Stimulated activated effector memory CD8-positive, alpha-beta T cell treated with anti-CD3 and anti-CD28 coated beads, Interleukin-12 subunit alpha, Interleukin-12 subunit beta, amount 100 ng/mL, for 72 hours (primary cell): Measurements from ENCODE around the gene CFAP46.
"Not testable (repeated sequence)": the region's sequence is repeated elsewhere in the genome, so short reads cannot be mapped to it uniquely, and the experiment has no call there.

Experiments
- ATAC-seq: fragments of 150-1000 bp; cut with Tn5 transposase; 2 replicates; pipeline ENCODE4 v1.10.0; 2021
- DNase-seq, 2 donors: peaks; one replicate each; pipeline ENCODE4 v3.0.0; 2021 to 2022; ENCODE audit warnings: low spot score in 2 of 2
- H3K27ac Mint-ChIP-seq: one replicate; pipeline ENCODE4 v1.8.0; 2022; ENCODE audit warnings: mild to moderate bottlenecking, mixed read lengths
- H3K36me3 Mint-ChIP-seq: one replicate; pipeline ENCODE4 v1.8.0; 2022; ENCODE audit warnings: mild to moderate bottlenecking, mixed read lengths
- H3K4me1 Mint-ChIP-seq: one replicate; pipeline ENCODE4 v1.8.0; 2022; ENCODE audit warnings: mixed read lengths
- H3K4me3 Mint-ChIP-seq: one replicate; pipeline ENCODE4 v1.8.0; 2022; ENCODE audit warnings: mild to moderate bottlenecking, mixed read lengths
- H3K9me3 Mint-ChIP-seq: one replicate; pipeline ENCODE4 v1.8.0; 2022; ENCODE audit warnings: mixed read lengths

The CFAP46 gene

DNA sequence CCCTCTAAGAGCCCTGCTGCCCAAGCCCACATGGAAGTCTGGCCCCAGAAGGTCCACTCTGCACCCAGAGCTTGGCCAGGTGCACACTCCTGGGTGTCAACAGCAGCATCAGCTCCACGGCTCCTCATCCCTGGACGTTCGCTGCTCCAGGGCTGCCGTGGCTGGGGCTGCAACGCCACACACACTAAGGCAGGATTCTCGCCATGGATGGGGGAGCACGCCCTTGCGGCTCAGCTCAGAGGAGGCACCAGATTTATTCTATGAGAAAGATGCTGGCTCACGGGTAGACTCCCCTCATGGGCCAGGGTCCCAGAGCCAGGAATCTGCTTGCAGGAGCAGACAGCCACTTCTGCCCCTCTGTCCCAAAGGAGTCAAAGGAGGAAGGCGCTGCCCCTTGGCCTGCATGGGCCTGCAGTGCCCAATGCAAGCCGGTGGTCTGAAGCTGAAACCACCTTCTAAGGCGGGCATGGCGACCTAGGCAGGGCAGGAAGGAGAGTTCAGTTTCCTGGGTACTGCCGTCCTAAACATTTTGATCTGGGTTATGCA is 42.1 kb downstream of the CFAP46 start:
- DNase-seq (no peak), ATAC-seq (no peak)
- Mint-ChIP-seq H3K9me3 (no peaks in the 10 kb centered on the region), H3K27ac (no peak overlapping the region), H3K4me3 (no peak overlapping the region), H3K36me3 (no peaks in the 10 kb centered on the region), H3K4me1 (peaks cover 10% of the 10 kb centered on the region)

DNA sequence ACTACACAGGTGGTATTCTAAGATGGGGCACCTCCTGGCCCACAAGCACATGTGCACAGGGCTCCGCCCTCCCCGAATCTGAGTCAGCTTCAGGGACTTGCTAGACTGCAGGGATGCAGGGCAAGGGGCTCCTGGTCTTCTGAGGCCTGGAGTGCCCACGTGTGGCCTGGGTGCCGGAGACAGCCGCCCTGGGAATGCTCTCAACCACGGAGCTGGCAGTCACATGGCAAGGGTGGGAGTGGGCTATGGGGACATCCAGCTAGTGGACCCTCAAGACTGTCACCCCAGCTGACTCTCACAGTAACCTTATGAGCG is 42.7 kb downstream of the CFAP46 start:
- peaks cover 4% of the 10 kb centered on the region for H3K4me1 Mint-ChIP-seq
- no peaks in the 10 kb centered on the region for H3K9me3 Mint-ChIP-seq
- no peak overlapping the region for H3K27ac Mint-ChIP-seq
- no peak for ATAC-seq
- H3K36me3 Mint-ChIP-seq = no peaks in the 10 kb centered on the region
- no peak overlapping the region for H3K4me3 Mint-ChIP-seq
- no peak for DNase-seq

- H3K4me3 Mint-ChIP-seq = no peak overlapping the region
Measured at GRCh38 chr10:132899054-132899750, 43.2 kb downstream of the CFAP46 start.

DNA sequence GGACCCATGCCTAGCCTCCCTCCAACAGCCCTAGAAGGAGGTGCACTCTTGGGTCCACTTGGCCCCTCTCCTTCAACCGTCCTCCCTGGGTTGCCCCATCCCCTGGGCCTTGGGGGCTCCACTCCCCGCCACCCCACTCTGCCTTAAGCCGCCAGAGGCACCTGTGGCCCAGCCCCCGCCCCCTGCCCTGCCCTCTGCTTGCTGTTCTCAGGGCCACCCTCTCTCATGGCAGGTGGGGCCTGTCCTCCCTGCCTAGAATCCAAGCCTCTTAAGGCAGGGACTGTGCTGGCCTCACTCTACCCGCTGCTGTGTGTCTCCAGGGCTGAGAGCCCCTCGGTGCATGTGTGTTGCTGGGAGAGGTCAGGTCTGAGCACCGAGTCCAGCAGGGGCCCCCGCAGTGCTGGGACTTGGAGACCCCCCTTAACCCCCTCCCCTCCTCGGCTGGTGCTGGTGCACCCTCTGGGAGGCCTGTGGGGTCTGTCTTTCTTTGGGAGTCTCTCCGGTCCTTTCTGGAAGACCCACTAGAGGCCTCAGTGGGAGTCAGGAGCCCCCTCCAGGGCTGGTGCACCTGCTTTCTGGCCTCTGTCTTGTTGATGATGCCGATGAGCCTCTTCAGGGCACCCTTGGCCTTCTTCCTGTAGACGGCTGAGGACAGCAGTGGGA is 43.8 kb downstream of the CFAP46 start:
- no peaks in the 10 kb centered on the region for H3K36me3 Mint-ChIP-seq
- ATAC-seq (peak; percentile 14), DNase-seq (no peak)
- no peaks in the 10 kb centered on the region for H3K4me1 Mint-ChIP-seq
- no peak overlapping the region for H3K27ac Mint-ChIP-seq
- no peak overlapping the region for H3K4me3 Mint-ChIP-seq
- H3K9me3 Mint-ChIP-seq = no peaks in the 10 kb centered on the region

More at GRCh38 chr10:132899054-132899750, 43.2 kb downstream of the CFAP46 start:
- no peak for ATAC-seq
- H3K9me3 Mint-ChIP-seq = no peaks in the 10 kb centered on the region
- H3K36me3 Mint-ChIP-seq = no peaks in the 10 kb centered on the region
- no peak for DNase-seq
- no peak overlapping the region for H3K27ac Mint-ChIP-seq
- H3K4me1 Mint-ChIP-seq = no peaks in the 10 kb centered on the region

- DNase-seq = no peak
- no peak overlapping the region for H3K27ac Mint-ChIP-seq
- H3K4me1 Mint-ChIP-seq = no peaks in the 10 kb centered on the region
- H3K9me3 Mint-ChIP-seq = no peaks in the 10 kb centered on the region
- no peaks in the 10 kb centered on the region for H3K36me3 Mint-ChIP-seq
- no peak overlapping the region for H3K4me3 Mint-ChIP-seq
- ATAC-seq = peak; percentile 27
Measured at GRCh38 chr10:132897516-132898381, 44.6 kb downstream of the CFAP46 start.

DNA sequence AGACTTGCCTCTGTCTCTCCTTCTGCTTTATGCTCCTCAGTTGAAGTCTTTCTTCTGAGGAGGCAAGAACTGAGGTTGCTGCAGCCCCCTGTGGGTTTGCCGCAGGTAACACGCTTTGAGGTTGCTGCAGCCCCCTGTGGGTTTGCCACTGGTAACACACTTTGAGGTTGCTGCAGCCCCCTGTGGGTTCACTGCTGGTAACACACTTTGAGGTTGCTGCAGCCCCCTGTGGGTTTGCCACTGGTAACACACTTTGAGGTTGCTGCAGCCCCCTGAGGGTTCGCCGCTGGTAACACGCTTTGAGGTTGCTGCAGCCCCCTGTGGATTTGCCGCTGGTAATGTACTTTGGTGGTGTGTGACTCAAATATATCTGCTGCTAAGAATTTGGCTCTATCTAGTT is 48.6 kb downstream of the CFAP46 start:
- ATAC-seq = not testable (repeated sequence)

GRCh38 chr10:132893090-132893489 is 49.3 kb downstream of the CFAP46 start:
- Mint-ChIP-seq H3K36me3 (no peaks in the 10 kb centered on the region), H3K9me3 (no peaks in the 10 kb centered on the region), H3K27ac (no peak overlapping the region), H3K4me3 (no peak overlapping the region), H3K4me1 (no peaks in the 10 kb centered on the region)
- no peak for DNase-seq
- no peak for ATAC-seq

More for the DNA sequence above, 48.6 kb downstream of the CFAP46 start:
- H3K36me3 Mint-ChIP-seq, DNase-seq, H3K4me1 Mint-ChIP-seq, H3K27ac Mint-ChIP-seq, H3K4me3 Mint-ChIP-seq, H3K9me3 Mint-ChIP-seq: not testable (repeated sequence)

DNA sequence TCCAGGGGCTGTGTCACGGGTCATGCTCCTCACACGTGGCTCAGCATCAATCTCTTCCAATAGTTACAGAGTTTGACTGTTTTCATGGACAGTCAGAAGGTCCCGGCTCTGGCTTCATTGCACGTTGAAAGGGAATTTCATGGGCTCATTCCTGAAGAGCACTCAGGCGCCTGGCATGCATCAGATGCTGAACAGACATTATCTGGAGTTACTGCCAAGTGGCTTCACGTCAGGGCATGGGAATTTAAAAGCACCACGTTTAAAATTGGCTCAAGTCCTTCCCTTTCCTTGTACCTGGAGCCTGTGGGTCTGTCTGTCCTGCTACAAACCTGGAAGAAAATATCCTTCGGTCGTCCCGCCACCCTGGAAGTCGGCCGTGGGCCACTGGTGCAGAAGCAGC is 50.4 kb downstream of the CFAP46 start:
- H3K4me3 Mint-ChIP-seq = no peak overlapping the region
- no peak for ATAC-seq
- H3K36me3 Mint-ChIP-seq = no peaks in the 10 kb centered on the region
- no peak overlapping the region for H3K27ac Mint-ChIP-seq
- no peaks in the 10 kb centered on the region for H3K9me3 Mint-ChIP-seq
- no peaks in the 10 kb centered on the region for H3K4me1 Mint-ChIP-seq
- DNase-seq = no peak

DNA sequence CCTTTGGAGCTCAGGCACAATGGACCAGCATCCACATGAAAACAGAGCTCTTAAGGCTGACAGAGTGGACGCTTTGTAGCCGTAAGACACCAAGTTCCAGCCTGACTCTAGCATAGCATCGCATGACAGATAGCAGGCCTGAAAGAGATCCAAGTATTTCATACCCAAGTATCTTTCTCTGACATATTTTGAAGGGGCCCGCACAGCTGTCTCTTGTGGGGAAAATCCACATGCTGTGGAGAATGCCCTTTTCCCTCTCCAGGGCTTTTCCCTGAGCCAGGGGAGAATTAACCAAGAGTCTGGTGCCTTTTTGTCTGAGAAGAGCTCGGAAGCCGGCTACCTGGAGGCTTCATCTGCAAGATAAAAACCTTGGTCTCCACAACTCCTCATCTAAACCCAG is 51.0 kb downstream of the CFAP46 start:
- H3K9me3 Mint-ChIP-seq = no peaks in the 10 kb centered on the region
- ATAC-seq (no peak), DNase-seq (no peak)
- no peak overlapping the region for H3K27ac Mint-ChIP-seq
- H3K36me3 Mint-ChIP-seq = no peaks in the 10 kb centered on the region
- H3K4me1 Mint-ChIP-seq = no peaks in the 10 kb centered on the region
- H3K4me3 Mint-ChIP-seq = no peak overlapping the region

DNA sequence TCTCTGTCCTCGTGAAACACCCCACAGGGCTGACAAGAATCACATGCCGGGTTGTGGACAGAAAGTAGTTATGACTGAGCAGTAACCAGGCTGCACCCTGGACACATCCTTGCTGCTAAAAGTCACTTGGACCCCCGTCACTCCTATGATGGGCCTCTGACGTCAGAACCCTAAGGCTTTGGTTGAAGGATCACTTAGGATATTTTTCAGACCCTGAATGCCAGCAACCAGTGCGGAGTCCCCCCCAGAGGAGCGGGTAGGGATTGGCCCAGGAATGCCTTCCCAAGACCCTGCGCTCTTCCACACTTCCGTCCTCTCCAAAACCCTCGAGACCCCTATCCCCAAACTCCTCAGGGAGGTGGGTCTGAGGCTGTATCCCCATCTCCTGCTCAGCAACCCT is 52.1 kb downstream of the CFAP46 start:
- ATAC-seq (no peak), DNase-seq (no peak)
- H3K36me3 Mint-ChIP-seq = no peaks in the 10 kb centered on the region
- no peaks in the 10 kb centered on the region for H3K9me3 Mint-ChIP-seq
- H3K4me1 Mint-ChIP-seq = no peaks in the 10 kb centered on the region
- H3K27ac Mint-ChIP-seq = no peak overlapping the region
- no peak overlapping the region for H3K4me3 Mint-ChIP-seq

GRCh38 chr10:132889556-132889955 is 52.8 kb downstream of the CFAP46 start:
- no peaks in the 10 kb centered on the region for H3K4me1 Mint-ChIP-seq
- DNase-seq (no peak), ATAC-seq (no peak)
- no peak overlapping the region for H3K27ac Mint-ChIP-seq
- H3K36me3 Mint-ChIP-seq = no peaks in the 10 kb centered on the region
- H3K4me3 Mint-ChIP-seq = no peak overlapping the region
- H3K9me3 Mint-ChIP-seq = no peaks in the 10 kb centered on the region

GRCh38 chr10:132888898-132889490 is 53.4 kb downstream of the CFAP46 start:
- ATAC-seq = no peak
- Mint-ChIP-seq H3K4me3 (no peak overlapping the region), H3K36me3 (no peaks in the 10 kb centered on the region), H3K4me1 (no peaks in the 10 kb centered on the region), H3K27ac (no peak overlapping the region), H3K9me3 (no peaks in the 10 kb centered on the region)
- no peak for DNase-seq

DNA sequence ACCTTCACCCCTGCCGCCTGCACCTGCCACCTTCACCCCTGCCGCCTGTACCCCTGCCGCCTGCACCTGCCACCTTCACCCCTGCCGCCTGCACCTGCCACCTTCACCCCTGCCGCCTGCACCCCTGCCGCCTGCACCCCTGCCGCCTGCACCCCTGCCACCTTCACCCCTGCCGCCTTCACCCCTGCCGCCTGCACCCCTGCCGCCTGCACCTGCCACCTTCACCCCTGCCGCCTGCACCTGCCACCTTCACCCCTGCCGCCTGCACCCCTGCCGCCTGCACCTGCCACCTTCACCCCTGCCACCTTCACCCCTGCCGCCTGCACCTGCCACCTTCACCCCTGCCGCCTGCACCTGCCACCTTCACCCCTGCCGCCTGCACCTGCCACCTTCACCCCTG is 53.9 kb downstream of the CFAP46 start:
- H3K4me1 Mint-ChIP-seq, H3K9me3 Mint-ChIP-seq, H3K27ac Mint-ChIP-seq, H3K4me3 Mint-ChIP-seq, H3K36me3 Mint-ChIP-seq, ATAC-seq, DNase-seq: not testable (repeated sequence)

DNA sequence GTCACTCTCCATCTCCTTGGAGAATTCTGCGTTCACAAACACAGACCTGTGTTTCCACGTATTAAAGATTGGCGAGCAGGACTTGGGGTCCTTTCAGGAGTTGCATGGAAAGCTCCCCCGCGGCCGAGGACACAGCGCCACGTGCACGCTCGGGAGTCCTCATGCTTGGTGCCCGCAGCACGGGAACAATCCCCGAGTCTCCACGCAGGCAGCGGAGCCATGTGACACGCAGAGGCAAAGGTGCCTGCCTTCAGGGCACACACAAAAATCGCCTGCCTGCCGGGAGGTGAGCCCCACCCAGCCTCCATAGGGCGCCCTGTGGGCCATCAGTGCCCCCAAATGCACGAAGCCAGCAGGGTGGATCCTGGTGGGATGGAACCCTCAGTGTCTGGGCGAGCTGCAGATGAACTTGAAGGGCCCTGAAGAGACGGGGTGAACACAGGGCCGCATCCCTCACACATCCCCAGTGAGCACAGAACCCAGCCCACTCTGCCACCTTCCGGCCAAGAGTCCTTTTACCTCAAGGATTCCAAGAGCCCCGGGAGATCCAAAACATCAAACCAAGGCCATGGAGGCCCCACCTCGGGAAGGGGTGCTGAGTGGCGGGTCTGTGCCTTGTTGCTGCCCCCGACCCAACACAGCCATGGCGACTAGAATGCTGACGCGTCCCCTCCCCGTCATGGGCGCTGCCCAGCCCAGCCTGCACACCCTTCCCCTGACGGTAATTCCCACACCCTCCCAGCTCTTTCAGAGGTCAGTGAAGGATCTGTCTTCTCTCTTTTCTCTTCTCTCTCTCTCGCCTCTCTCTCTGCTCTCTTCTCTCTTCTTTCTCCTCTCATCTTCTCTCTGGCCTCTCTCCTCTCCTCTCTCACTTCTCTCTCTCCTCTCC is 55.9 kb downstream of the CFAP46 start:
- Mint-ChIP-seq H3K36me3 (no peaks in the 10 kb centered on the region), H3K27ac (no peak overlapping the region), H3K4me3 (no peak overlapping the region), H3K4me1 (no peaks in the 10 kb centered on the region), H3K9me3 (no peaks in the 10 kb centered on the region)
- DNase-seq (no peak), ATAC-seq (peak; percentile 12)
